GM18498 (cell line): Measurements from ENCODE around the gene CRISPLD2.
"Not testable (repeated sequence)": the region's sequence is repeated elsewhere in the genome, so short reads cannot be mapped to it uniquely, and the experiment has no call there.

Experiments
- ATAC-seq: cut with Tn5 transposase; IDR thresholded peaks from one replicate; pipeline ENCODE4 v1.9.1; 2021; ENCODE audit warnings: mild to moderate bottlenecking, moderate library complexity; ENCODE audit not compliant: unreplicated experiment

CRISPLD2 gene

GRCh38 chr16:84927621-84928591 is 108.1 kb downstream of the CRISPLD2 start:
- ATAC-seq: no peak

GRCh38 chr16:84928679-84929420 is 109.1 kb downstream of the CRISPLD2 start:
- ATAC-seq: no peak

- ATAC-seq: no peak
These were observed 109.9 kb downstream of the CRISPLD2 start for GRCh38 chr16:84929421-84930297.

- ATAC-seq: no peak
These were observed 110.7 kb downstream of the CRISPLD2 start for GRCh38 chr16:84930298-84931106.

DNA sequence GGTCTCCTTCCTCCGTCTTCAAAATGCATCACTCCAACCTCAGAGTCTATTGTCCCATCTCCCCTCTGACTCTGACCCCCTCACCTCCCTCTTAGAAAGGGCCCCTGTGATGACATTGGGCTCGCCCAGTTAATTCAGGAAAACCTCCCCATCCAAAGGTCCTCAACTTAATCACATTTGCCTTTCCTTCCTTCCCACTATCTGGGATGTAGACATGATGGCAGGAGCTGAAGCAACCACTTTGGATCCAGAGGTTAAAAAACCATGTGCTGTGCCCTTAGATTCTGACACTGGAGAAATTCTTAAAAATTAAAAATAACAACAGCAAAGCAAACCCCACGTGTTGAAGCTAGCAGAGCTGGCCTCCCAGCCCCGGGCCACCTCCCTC is 111.3 kb downstream of the CRISPLD2 start:
- ATAC-seq: no peak

DNA sequence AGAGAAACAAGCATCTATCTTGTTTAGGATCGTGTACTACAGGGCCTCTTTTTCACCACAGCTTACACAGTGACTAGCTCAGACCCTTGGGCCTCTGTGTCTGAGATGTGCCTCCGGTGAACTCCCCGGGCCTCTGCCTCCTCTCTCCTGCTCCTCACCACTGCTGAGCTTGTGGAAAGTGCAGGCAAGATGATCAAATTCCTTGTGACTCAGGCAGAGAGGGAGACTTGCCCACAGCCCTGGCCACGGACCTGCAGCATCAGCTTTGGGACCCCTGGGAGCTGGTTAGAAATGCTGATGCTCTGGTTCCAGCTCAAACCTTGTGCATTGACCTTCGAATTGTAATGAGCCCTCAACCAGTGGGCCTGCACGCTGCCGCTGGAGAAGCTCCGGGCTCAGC is 111.7 kb downstream of the CRISPLD2 start:
- ATAC-seq: no peak

- ATAC-seq: no peak
These were observed 112.9 kb downstream of the CRISPLD2 start for GRCh38 chr16:84932681-84933080.

GRCh38 chr16:84933774-84934631 is 114.2 kb downstream of the CRISPLD2 start:
- no peak for ATAC-seq

- ATAC-seq: no peak
These were observed 117.6 kb downstream of the CRISPLD2 start for GRCh38 chr16:84937196-84938005.

DNA sequence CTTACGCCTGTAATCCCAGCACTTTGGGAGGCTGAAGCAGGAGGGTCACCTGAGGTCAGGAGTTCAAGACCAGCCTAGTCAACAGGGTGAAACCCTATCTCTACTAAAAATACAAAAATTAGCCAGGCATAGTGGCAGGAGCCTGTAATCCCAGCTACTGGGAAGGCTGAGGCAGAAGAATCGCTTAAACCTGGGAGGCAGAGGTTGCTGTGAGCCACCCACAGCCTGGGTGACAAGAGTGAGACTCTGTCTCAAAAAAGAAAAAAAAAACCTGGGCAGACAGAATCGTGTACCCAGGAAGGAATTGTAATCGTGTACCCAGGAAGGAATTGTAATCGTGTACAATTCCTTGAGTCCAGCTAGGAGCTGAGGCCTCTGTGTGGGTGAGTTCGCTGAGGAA is 118.8 kb downstream of the CRISPLD2 start:
- not testable (repeated sequence) for ATAC-seq

GRCh38 chr16:84940670-84941551 is 121.1 kb downstream of the CRISPLD2 start:
- no peak for ATAC-seq

DNA sequence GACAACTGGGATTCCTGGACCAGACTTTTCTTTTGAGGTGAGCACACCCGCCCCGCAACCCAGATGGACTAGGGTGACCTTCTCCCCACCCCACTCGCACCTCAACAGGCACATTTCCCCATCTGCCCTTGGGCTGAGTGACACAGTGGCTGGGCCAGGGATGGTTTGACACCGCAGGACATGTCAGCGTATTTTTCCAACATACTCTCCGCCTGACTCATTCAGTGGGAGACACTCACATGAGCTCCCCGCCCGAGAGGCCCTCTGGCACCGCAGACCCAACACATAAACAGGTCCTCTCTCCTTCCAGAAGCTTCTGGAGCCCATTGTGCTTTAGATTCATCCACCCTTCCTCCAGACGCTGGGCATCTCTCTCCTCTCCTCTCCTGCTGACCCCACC is 122.1 kb downstream of the CRISPLD2 start:
- ATAC-seq: no peak

DNA sequence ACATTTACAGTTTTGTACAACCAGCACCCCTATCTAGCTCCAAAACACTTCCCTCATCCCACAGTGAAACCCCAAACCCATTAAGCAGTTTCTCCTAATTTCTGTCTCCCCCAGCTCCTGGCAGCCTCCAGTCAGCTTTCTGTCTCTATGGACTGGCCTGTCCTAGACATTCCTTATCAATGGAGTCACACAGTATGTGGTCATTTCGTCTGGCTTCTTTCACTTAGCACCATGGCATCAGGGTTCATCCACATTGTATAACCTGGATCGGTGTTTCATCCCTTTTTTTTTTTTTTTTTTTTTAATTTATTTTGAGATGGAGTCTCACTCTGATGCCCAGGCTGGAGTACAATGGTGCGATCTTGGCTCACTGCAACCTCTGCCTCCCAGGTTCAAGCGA is 123.0 kb downstream of the CRISPLD2 start:
- no peak for ATAC-seq

GRCh38 chr16:84943620-84944019 is 123.8 kb downstream of the CRISPLD2 start:
- no peak for ATAC-seq

- no peak for ATAC-seq
These were observed 127.2 kb downstream of the CRISPLD2 start for GRCh38 chr16:84947022-84947421.

DNA sequence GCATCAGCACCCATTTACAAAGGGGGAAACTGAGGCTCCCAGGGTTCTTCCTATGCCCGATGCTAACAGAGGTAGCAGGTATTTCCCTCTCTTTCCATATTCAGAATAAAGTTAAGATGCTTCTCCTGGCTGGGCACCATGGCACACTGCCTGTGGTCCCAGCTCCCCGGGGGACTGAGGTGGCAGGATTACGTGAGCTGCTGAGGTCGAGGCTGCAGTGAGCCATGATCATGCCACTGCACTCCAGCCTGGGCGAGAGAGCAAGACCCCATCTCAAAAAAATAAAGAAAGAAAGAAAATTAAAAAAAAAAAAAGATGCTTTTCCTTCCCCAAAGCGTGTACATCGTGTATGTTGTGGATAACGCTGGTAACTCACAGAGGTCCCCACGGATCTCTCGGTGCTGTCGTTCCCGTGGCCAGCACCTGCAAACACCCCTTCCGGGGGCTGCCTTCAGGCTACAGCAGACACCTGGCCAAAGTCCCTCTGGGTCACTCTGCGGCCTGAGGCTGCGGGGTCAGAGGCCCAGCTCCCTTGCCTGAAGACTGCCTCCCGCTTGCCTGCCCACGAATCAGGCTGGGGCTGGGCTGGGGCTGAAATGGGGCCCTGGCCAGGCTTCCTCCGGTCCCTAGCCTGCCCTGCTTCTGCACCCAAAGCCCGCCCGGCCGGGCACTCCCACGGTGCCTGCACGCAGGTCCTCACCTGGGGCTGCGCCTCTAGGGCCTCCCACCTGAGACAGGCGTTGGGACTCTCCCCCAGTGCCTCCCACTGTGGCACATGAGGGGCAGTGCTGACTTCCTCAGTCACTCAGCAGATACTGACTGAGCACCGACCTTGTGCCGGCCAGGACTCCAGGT is 128.4 kb downstream of the CRISPLD2 start:
- no peak for ATAC-seq
